ENCODE results near the gene LPGAT1.

DNA sequence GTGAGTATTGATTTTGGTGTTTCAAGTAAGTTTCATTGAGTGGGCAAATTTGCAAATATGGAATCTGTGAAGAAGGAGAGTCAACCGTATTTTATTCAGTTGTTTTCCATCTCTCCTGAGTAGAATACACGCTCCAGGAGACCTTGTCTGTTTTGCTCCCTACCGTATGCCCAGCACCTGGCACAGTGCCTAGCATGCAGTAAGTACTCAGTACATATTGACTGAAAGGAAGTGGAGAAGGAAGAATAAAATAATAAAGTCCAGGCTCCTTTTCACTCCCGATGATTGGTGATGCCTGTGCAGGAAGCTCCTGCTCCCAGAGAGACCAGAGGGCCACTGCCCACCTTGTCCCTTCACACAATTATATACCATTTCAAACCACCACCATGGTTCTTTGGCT lies 95.8 kb downstream of the LPGAT1 start:
- TF ChIP-seq CTCF (conservative IDR thresholded peaks at IDR 0.05; ENCODE audit: low read depth, low read length), result no peak
- no peak for TF ChIP-seq EZH2phosphoT487 (IDR thresholded peaks at IDR 0.05; ENCODE audit: borderline replicate concordance, low read length)
- TF ChIP-seq EZH2 (IDR thresholded peaks at IDR 0.05; ENCODE audit: low read length, unreplicated experiment), result no peak

Measured in PC-3 (cell line).